RWPE2 (cell line): ENCODE measurements around the gene NRTN.

Experiments used
- ATAC-seq: fragments of 200-7000 bp; cut with Tn5 transposase; 3 replicates; pipeline ENCODE4 v1.9.1; 2021; ENCODE audit warnings: low read depth
- DNase-seq: peaks from one replicate; pipeline ENCODE4 v3.0.0-alpha.2; 2020; ENCODE audit warnings: low spot score
- H3K27ac ChIP-seq: fragments of 450-650 bp; 2 replicates; pipeline ENCODE4 v1.5.1; 2017; ENCODE audit warnings: mild to moderate bottlenecking; ENCODE audit not compliant: poor library complexity, severe bottlenecking
- H3K27me3 ChIP-seq: fragments of 250-450 bp; sonication (Bioruptor Pico); 2 replicates; pipeline ENCODE4 v1.5.1; 2021; ENCODE audit warnings: mild to moderate bottlenecking, moderate library complexity; ENCODE audit not compliant: insufficient read depth, poor library complexity, severe bottlenecking
- H3K36me3 ChIP-seq: fragments of 250-450 bp; sonication (Bioruptor Pico); 2 replicates; pipeline ENCODE4 v1.5.1; 2020; ENCODE audit warnings: low read depth, mild to moderate bottlenecking, moderate library complexity
- H3K4me1 ChIP-seq: fragments of 250-450 bp; sonication (Bioruptor Pico); 2 replicates; pipeline ENCODE4 v1.5.1; 2021; ENCODE audit warnings: mild to moderate bottlenecking, moderate library complexity; ENCODE audit not compliant: insufficient read depth, poor library complexity, severe bottlenecking
- H3K4me3 ChIP-seq: fragments of 250-450 bp; sonication (Bioruptor Pico); 2 replicates; pipeline ENCODE4 v1.5.1; 2021; ENCODE audit warnings: mild to moderate bottlenecking, moderate library complexity; ENCODE audit not compliant: severe bottlenecking
- H3K9me3 ChIP-seq: fragments of 250-450 bp; sonication (Bioruptor Pico); 2 replicates; pipeline ENCODE4 v1.5.1; 2021; ENCODE audit warnings: mild to moderate bottlenecking, moderate library complexity; ENCODE audit not compliant: severe bottlenecking
- CTCF ChIP-seq: fragments of 450-650 bp; IDR thresholded peaks from one replicate; pipeline ENCODE4 v1.5.1; 2017; ENCODE audit warnings: mild to moderate bottlenecking, moderate library complexity; ENCODE audit not compliant: poor library complexity, severe bottlenecking

Gene NRTN

GRCh38 chr19:5795382-5795919 is 9.4 kb upstream of the NRTN start:
- DNase-seq (no peak), ATAC-seq (no peak)
- TF ChIP-seq CTCF = no peak

GRCh38 chr19:5798244-5798643 is 6.6 kb upstream of the NRTN start:
- ATAC-seq (no peak), DNase-seq (no peak)
- Histone ChIP-seq H3K4me3 (no peak overlapping the region), H3K4me1 (peaks cover 3% of the 10 kb centered on the region), H3K36me3 (no peaks in the 10 kb centered on the region), H3K27me3 (no peaks in the 10 kb centered on the region), H3K9me3 (no peaks in the 10 kb centered on the region), H3K27ac (no peak overlapping the region)
- no peak for TF ChIP-seq CTCF

More at GRCh38 chr19:5795382-5795919, 9.4 kb upstream of the NRTN start:
- Histone ChIP-seq H3K36me3 (no peaks in the 10 kb centered on the region), H3K4me3 (no peak overlapping the region), H3K4me1 (peaks cover 3% of the 10 kb centered on the region), H3K27me3 (no peaks in the 10 kb centered on the region), H3K27ac (no peak overlapping the region), H3K9me3 (no peaks in the 10 kb centered on the region)

- Histone ChIP-seq H3K4me3 (no peak overlapping the region), H3K9me3 (no peaks in the 10 kb centered on the region), H3K36me3 (no peaks in the 10 kb centered on the region), H3K4me1 (no peaks in the 10 kb centered on the region), H3K27ac (no peak overlapping the region), H3K27me3 (peaks cover 3% of the 10 kb centered on the region)
- ATAC-seq = no peak
- no peak for DNase-seq
- no peak for TF ChIP-seq CTCF
Observed at GRCh38 chr19:5799247-5800241, 5.3 kb upstream of the NRTN start.

- DNase-seq (no peak), ATAC-seq (no peak)
- Histone ChIP-seq H3K36me3 (no peaks in the 10 kb centered on the region), H3K9me3 (no peaks in the 10 kb centered on the region), H3K27me3 (peaks cover 9% of the 10 kb centered on the region), H3K27ac (no peak overlapping the region), H3K4me3 (no peak overlapping the region), H3K4me1 (no peaks in the 10 kb centered on the region)
- no peak for TF ChIP-seq CTCF
Observed at GRCh38 chr19:5800361-5801270, 4.3 kb upstream of the NRTN start.
